ENCODE data around the gene TVP23B. TPM values are rescaled to one million over a fixed set of nuclear protein-coding genes. Genes with fewer than 3 reads are reported as not detected.
"Not testable (repeated sequence)": the region's sequence is repeated elsewhere in the genome, so short reads cannot be mapped to it uniquely, and the experiment has no call there.

The TVP23B gene
- total RNA-seq (67.5 and 79.9 TPM in 2 replicates), polyA plus RNA-seq (45.6 and 81.9 TPM in 2 replicates), polyA minus RNA-seq (ENCODE audit: low replicate concordance) (6.1 and 6.3 TPM in 2 replicates)
- 31.7 and 47.2 TPM in 2 replicates for polyA plus RNA-seq (2012)

DNA sequence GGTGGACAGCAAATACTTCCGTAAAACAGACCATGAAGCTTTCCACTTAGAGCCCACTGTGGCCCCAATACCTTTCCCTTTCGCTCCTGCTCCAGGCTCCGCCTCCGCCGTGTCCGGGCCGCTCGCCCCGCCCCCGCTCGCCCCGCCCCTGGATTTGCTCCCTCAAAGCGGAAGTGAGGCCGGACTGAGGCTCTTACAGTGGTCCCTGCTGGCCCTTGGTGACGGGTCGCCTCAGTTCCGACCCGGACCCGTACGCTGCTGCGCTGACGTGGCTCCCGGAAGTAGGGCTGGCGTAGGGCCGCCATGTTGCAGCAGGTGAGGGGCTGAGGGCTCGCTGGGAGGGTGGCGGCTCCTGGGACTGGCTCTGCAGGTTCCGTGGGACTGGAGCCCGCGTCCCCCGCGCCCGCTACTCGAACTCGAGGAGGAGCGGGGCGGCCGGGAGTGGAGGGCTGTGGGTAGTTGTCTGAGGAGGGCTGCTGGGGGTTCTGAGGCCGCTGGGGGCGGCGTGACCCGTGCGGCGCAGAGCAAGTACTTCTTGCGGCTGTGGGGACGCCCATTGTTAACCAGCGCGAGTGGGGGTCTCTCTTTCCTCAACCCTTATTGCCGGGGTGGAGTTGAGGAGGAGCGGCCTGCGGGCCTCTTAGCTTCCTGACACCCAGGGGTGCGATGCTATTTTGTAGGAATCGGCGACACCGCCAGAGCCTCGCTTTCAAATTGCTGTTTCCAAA is at the start of gene TVP23B:
TSS of gene TVP23B (plus strand) at position 193 of the 728 bp plus-strand sequence. CDS start at position 304, 111 bp downstream.
- H3K27me3 ChIP-seq (ENCODE audit: control insufficient read depth, insufficient read depth, low read length): not testable (repeated sequence)

DNA sequence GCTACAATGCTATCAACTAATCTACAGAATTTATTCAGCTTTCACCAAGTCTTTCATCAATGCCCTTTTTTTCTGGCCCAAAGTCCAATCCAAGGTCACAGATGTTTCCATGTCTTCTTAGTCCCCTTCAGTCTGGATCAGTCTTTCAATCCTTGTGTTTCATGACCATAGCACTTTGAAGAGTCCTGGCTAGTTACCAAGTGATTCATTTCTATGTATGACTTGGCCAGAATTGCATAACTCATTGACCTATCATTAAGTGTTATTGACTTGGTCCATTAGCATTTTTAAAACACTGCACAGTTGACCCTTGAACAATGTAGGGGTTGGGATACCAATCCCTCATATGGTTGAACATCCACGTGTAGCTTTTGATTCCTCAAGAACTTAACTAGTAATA is 48.5 kb upstream of the TVP23B start:
- not testable (repeated sequence) for DNase-seq (ENCODE audit: low read depth in 2 of 2)

More for the DNA sequence above, at the start of gene TVP23B:
- H4K20me1 ChIP-seq (ENCODE audit: control insufficient read depth, extremely low read depth, insufficient read depth, low read length); H3K9me3 ChIP-seq (ENCODE audit: control insufficient read depth, insufficient read depth, low read depth, low read length); H3K4me1 ChIP-seq (ENCODE audit: control insufficient read depth, extremely low read depth, insufficient read depth, low read length); H3K36me3 ChIP-seq (ENCODE audit: control insufficient read depth, insufficient read depth, low read length): not testable (repeated sequence)
- peak within 1 kb of the TSS; percentile 69 for H3K27ac ChIP-seq (ENCODE audit: insufficient read depth, low read length)
- peak within 1 kb of the TSS; percentile 62 for H3K9ac ChIP-seq (ENCODE audit: insufficient read depth, low read length)
- peaks cover 18% of the 10 kb centered on the region for H3K79me2 ChIP-seq (ENCODE audit: control insufficient read depth, insufficient read depth, low read length)
- peak within 1 kb of the TSS; percentile 25 for H3K4me2 ChIP-seq (ENCODE audit: extremely low read depth, insufficient read depth, low read length)
- peak within 1 kb of the TSS; percentile 45 to 69 (median 56) for H3K4me3 ChIP-seq (replicated peaks in 1 of 4; ENCODE audit: control extremely low read depth in 1 of 4, insufficient read depth in 1 of 4, low read depth in 3 of 4, low read length in 4 of 4)
- H2AFZ ChIP-seq (ENCODE audit: low read length): peak within 1 kb of the TSS; percentile 35
- DNase-seq (ENCODE audit: low read depth in 2 of 2): peak; percentile 93 to 94

DNA sequence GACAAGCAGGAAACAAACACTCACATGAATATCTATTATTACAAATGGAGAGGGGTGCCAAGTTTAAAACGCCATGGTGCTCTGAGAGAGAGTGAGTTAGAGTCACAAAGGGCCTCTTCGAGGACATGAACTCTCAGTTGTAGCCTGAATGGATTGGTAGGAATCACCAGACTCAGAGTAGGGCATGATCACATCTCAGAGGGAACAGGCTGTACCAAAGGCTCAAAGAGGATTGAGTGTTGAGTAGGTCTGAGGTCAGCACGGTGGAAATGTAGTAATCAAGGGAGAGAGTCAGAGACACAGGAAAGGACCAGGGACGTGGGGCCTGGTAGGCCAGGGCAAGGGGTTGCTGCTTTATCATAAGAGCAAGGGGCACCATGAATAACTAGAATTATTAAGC is 47.6 kb upstream of the TVP23B start:
- H3K4me1 ChIP-seq (ENCODE audit: control insufficient read depth, extremely low read depth, insufficient read depth, low read length); H3K4me2 ChIP-seq (ENCODE audit: extremely low read depth, insufficient read depth, low read length); H3K27me3 ChIP-seq (ENCODE audit: control insufficient read depth, insufficient read depth, low read length); H3K9me3 ChIP-seq (ENCODE audit: control insufficient read depth, insufficient read depth, low read depth, low read length); H4K20me1 ChIP-seq (ENCODE audit: control insufficient read depth, extremely low read depth, insufficient read depth, low read length); H3K4me3 ChIP-seq (replicated peaks in 1 of 4; ENCODE audit: control extremely low read depth in 1 of 4, insufficient read depth in 1 of 4, low read depth in 3 of 4, low read length in 4 of 4); H3K9ac ChIP-seq (ENCODE audit: insufficient read depth, low read length); H3K79me2 ChIP-seq (ENCODE audit: control insufficient read depth, insufficient read depth, low read length); H3K27ac ChIP-seq (ENCODE audit: insufficient read depth, low read length); H3K36me3 ChIP-seq (ENCODE audit: control insufficient read depth, insufficient read depth, low read length); H2AFZ ChIP-seq (ENCODE audit: low read length): not testable (repeated sequence)
- peak in 1 of 2 donors; percentile 46 for DNase-seq (ENCODE audit: low read depth in 2 of 2)

More for the DNA sequence above, 48.5 kb upstream of the TVP23B start:
- H3K4me1 ChIP-seq (ENCODE audit: control insufficient read depth, extremely low read depth, insufficient read depth, low read length); H3K9me3 ChIP-seq (ENCODE audit: control insufficient read depth, insufficient read depth, low read depth, low read length); H3K79me2 ChIP-seq (ENCODE audit: control insufficient read depth, insufficient read depth, low read length); H3K4me3 ChIP-seq (replicated peaks in 1 of 4; ENCODE audit: control extremely low read depth in 1 of 4, insufficient read depth in 1 of 4, low read depth in 3 of 4, low read length in 4 of 4); H4K20me1 ChIP-seq (ENCODE audit: control insufficient read depth, extremely low read depth, insufficient read depth, low read length); H3K27ac ChIP-seq (ENCODE audit: insufficient read depth, low read length); H3K36me3 ChIP-seq (ENCODE audit: control insufficient read depth, insufficient read depth, low read length); H2AFZ ChIP-seq (ENCODE audit: low read length); H3K9ac ChIP-seq (ENCODE audit: insufficient read depth, low read length); H3K27me3 ChIP-seq (ENCODE audit: control insufficient read depth, insufficient read depth, low read length); H3K4me2 ChIP-seq (ENCODE audit: extremely low read depth, insufficient read depth, low read length): not testable (repeated sequence)

DNA sequence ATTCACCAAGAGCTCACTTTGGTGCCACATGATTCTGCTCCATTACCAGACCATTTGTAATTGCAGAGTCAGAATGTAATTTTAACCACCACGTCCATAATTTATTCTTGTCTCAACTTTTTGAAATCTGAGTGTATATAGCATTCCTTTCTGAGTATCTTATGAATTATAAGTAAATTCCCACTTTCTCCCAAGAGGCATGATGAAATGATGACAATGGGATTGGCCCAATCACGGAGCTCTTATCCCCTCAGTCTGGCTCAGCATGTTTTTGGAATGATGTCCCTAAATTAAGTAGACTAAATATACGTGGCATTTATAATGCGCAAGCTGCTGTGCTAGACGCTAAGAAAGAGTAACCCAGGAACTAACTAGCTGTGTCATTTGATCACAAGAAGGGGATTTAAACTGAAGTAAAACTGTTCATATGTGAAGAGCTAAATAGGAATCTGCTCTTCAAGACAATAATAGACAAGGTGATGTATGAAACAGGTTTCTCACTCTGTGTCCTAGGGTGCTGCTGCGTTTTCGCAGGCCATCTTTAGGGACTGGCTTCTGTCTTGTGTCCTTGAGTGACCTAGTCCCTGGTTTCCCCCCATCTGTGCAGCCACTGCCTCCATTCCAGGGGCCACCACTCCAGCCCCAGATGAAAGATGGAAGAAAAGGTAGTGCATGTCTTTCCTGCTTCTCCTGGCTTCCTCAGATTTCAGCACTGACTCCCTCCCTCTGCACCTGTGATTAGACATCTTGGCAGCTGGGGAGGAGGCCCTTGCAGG is 41.2 kb upstream of the TVP23B start:
- not testable (repeated sequence) for H3K4me3 ChIP-seq (replicated peaks in 1 of 4; ENCODE audit: control extremely low read depth in 1 of 4, insufficient read depth in 1 of 4, low read depth in 3 of 4, low read length in 4 of 4); H3K9me3 ChIP-seq (ENCODE audit: control insufficient read depth, insufficient read depth, low read depth, low read length); DNase-seq (ENCODE audit: low read depth in 2 of 2); H3K4me1 ChIP-seq (ENCODE audit: control insufficient read depth, extremely low read depth, insufficient read depth, low read length); H4K20me1 ChIP-seq (ENCODE audit: control insufficient read depth, extremely low read depth, insufficient read depth, low read length); H3K36me3 ChIP-seq (ENCODE audit: control insufficient read depth, insufficient read depth, low read length); H3K79me2 ChIP-seq (ENCODE audit: control insufficient read depth, insufficient read depth, low read length); H2AFZ ChIP-seq (ENCODE audit: low read length); H3K27me3 ChIP-seq (ENCODE audit: control insufficient read depth, insufficient read depth, low read length); H3K27ac ChIP-seq (ENCODE audit: insufficient read depth, low read length); H3K9ac ChIP-seq (ENCODE audit: insufficient read depth, low read length); H3K4me2 ChIP-seq (ENCODE audit: extremely low read depth, insufficient read depth, low read length)

DNA sequence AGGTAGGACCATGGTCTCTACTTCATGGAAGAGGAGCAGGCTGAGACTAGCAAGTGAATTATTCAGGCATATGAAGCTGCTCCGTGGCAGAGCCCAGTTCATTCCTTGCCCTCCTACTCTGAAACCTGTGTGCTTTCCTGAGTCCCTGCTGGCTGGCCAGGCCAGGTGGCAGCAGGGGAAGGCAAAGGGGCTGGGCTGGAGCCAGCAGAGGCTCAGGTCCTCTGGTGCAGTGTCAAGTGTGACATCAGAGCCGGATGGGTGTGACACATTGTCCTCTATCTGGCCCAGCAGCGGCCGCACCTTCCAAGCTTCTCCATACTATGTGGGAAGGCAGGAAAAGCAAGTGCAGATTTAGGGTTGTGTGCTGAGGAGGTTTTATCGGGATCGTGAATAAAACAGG is 39.8 kb upstream of the TVP23B start:
- not testable (repeated sequence) for H3K27me3 ChIP-seq (ENCODE audit: control insufficient read depth, insufficient read depth, low read length); H3K27ac ChIP-seq (ENCODE audit: insufficient read depth, low read length); H3K9me3 ChIP-seq (ENCODE audit: control insufficient read depth, insufficient read depth, low read depth, low read length); H3K4me1 ChIP-seq (ENCODE audit: control insufficient read depth, extremely low read depth, insufficient read depth, low read length); H3K9ac ChIP-seq (ENCODE audit: insufficient read depth, low read length); H3K4me3 ChIP-seq (replicated peaks in 1 of 4; ENCODE audit: control extremely low read depth in 1 of 4, insufficient read depth in 1 of 4, low read depth in 3 of 4, low read length in 4 of 4); H4K20me1 ChIP-seq (ENCODE audit: control insufficient read depth, extremely low read depth, insufficient read depth, low read length); H3K79me2 ChIP-seq (ENCODE audit: control insufficient read depth, insufficient read depth, low read length); H3K4me2 ChIP-seq (ENCODE audit: extremely low read depth, insufficient read depth, low read length); H2AFZ ChIP-seq (ENCODE audit: low read length); H3K36me3 ChIP-seq (ENCODE audit: control insufficient read depth, insufficient read depth, low read length); DNase-seq (ENCODE audit: low read depth in 2 of 2)

DNA sequence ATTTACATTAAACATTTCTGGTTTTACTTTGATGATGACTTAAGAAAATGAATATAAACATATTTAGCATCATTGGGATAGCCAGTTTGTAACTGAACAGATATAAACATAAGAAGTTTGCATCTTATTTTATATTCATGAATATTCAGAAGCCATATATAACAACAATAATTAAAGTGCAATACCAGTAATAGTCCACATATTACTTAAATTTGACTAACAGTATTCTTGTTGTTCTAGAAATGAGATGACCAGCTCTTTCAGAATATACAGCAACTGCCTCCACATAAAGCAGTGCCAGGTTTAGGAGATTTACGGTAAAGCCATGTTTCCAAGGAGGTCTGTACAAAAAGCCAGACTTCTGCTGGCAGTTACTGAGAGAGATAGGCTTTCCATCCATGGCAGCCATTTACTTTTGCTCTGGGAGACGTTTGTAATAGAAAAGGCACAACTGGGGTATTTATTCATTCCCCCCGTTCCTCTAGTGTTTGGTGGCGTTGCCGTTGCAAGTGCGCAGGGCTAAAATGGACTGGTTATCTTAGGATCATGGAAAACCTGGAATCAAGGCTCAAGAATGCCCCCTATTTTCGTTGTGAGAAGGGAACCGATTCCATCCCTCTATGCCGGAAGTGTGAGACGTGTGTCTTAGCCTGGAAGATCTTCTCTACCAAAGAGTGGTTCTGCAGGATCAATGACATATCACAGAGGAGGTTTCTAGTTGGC is 37.1 kb upstream of the TVP23B start, which contains the start of gene FBXW10:
TSS of gene FBXW10 (plus strand) at position 356 of the 723 bp plus-strand sequence. CDS start at position 547, 191 bp downstream.
- not testable (repeated sequence) for H3K27me3 ChIP-seq (ENCODE audit: control insufficient read depth, insufficient read depth, low read length); H2AFZ ChIP-seq (ENCODE audit: low read length); H3K9ac ChIP-seq (ENCODE audit: insufficient read depth, low read length); H3K36me3 ChIP-seq (ENCODE audit: control insufficient read depth, insufficient read depth, low read length); H4K20me1 ChIP-seq (ENCODE audit: control insufficient read depth, extremely low read depth, insufficient read depth, low read length); H3K79me2 ChIP-seq (ENCODE audit: control insufficient read depth, insufficient read depth, low read length); H3K4me1 ChIP-seq (ENCODE audit: control insufficient read depth, extremely low read depth, insufficient read depth, low read length); H3K27ac ChIP-seq (ENCODE audit: insufficient read depth, low read length); H3K9me3 ChIP-seq (ENCODE audit: control insufficient read depth, insufficient read depth, low read depth, low read length)
- peak in 1 of 2 donors; percentile 8 for DNase-seq (ENCODE audit: low read depth in 2 of 2)
- Histone ChIP-seq H3K4me3 (replicated peaks in 1 of 4; ENCODE audit: control extremely low read depth in 1 of 4, insufficient read depth in 1 of 4, low read depth in 3 of 4, low read length in 4 of 4) (peak within 1 kb of the TSS in 1 of 4 experiments; percentile 9), H3K4me2 (ENCODE audit: extremely low read depth, insufficient read depth, low read length) (peak within 1 kb of the TSS; percentile 25)

Data from fibroblast of lung (primary cell).